Measurements from ENCODE around the gene GAS2L1.

DNA sequence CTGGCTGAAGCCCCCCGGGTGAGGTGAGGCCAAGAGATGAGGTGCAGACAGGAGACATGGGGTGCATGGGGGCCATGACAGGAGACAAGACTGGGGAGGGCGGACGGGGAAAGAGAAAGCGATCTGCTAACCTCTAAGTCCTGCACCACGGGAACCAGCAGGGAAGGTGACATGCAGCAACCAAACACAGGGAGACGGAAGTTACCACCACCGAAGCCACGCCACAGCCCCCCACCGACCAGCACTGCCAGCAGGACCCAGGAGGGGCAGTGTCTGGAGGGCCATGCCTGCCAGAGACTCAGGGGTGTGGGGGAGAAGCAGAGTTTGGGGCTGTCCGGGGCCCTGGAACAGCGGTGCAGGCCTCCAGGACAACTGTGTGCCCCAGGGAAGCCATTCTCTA is 23.1 kb downstream of the GAS2L1 start:
- no peak for TF ChIP-seq GATA2 (IDR thresholded peaks at IDR 0.05; ENCODE audit: low read depth, low read length)
- no peak for TF ChIP-seq GATA3 (IDR thresholded peaks at IDR 0.05; ENCODE audit: low read depth, low read length)
